Mesenchymal stem cell (in vitro differentiated cells and primary cell): Measurements from ENCODE around the gene FUBP3.
A peak's percentile ranks its signal among the peaks of the same experiment; 100 is the strongest.

Source experiments
- DNase-seq: peaks from one replicate; pipeline ENCODE4 v3.0.0-alpha.2; 2013
- H2AFZ ChIP-seq: one replicate; pipeline ENCODE4 v1.6.1; 2013; ENCODE audit warnings: low read depth, mild to moderate bottlenecking, control low read depth, inconsistent platforms, low read length, moderate library complexity
- H2AK5ac ChIP-seq: 2 replicates; pipeline ENCODE4 v1.6.1; 2013; ENCODE audit warnings: low read length, moderate library complexity, mild to moderate bottlenecking, inconsistent platforms; ENCODE audit not compliant: severe bottlenecking
- H2BK120ac ChIP-seq: one replicate; pipeline ENCODE4 v1.6.1; 2013; ENCODE audit warnings: low read depth, mild to moderate bottlenecking, inconsistent platforms, low read length, moderate library complexity
- H2BK12ac ChIP-seq, 2 experiments: one replicate each; pipeline ENCODE4 v1.6.1; 2013; ENCODE audit warnings: inconsistent platforms in 2 of 2, low read length in 2 of 2, mild to moderate bottlenecking in 2 of 2, moderate library complexity in 2 of 2, control low read depth in 1 of 2
- H2BK15ac ChIP-seq: one replicate; pipeline ENCODE4 v1.6.1; 2013; ENCODE audit warnings: mild to moderate bottlenecking, low read depth, inconsistent platforms; ENCODE audit not compliant: poor library complexity, severe bottlenecking
- H2BK5ac ChIP-seq: 2 replicates; pipeline ENCODE4 v1.6.1; 2013; ENCODE audit warnings: low read depth, mild to moderate bottlenecking, low read length, control low read depth, inconsistent platforms; ENCODE audit not compliant: poor library complexity, severe bottlenecking
- H3K14ac ChIP-seq, 2 experiments: one replicate each; pipeline ENCODE4 v1.6.1; 2013; ENCODE audit warnings: inconsistent platforms in 2 of 2, low read length in 2 of 2, control low read depth in 1 of 2, mild to moderate bottlenecking in 1 of 2, moderate library complexity in 1 of 2
- H3K18ac ChIP-seq, 2 experiments: one replicate each; pipeline ENCODE4 v1.6.1; 2013; ENCODE audit warnings: inconsistent platforms in 2 of 2, low read length in 2 of 2, control low read depth in 1 of 2, low read depth in 1 of 2, mild to moderate bottlenecking in 1 of 2
- H3K23ac ChIP-seq, 2 experiments: one replicate each; pipeline ENCODE4 v1.6.1; 2013; ENCODE audit warnings: inconsistent platforms in 2 of 2, low read length in 2 of 2, mild to moderate bottlenecking in 2 of 2, moderate library complexity in 2 of 2, control low read depth in 1 of 2
- H3K27ac ChIP-seq: 2 replicates; pipeline ENCODE4 v1.5.1; 2013; ENCODE audit warnings: mild to moderate bottlenecking, moderate library complexity, low read length, control low read depth, inconsistent platforms; ENCODE audit not compliant: poor library complexity, severe bottlenecking
- H3K27me3 ChIP-seq, 2 experiments: 2 replicates each; pipeline versions ENCODE4 v1.6.1 to v1.7.0; 2013; ENCODE audit warnings: low read length in 2 of 2, mild to moderate bottlenecking in 2 of 2, moderate library complexity in 2 of 2, control low read depth in 1 of 2, inconsistent platforms in 1 of 2; ENCODE audit not compliant: control insufficient read depth in 1 of 2, insufficient read depth in 1 of 2
- H3K36me3 ChIP-seq, 2 experiments: 2 replicates each; pipeline versions ENCODE4 v1.6.1 to v1.7.0; 2013; ENCODE audit warnings: low read length in 2 of 2, control low read depth in 1 of 2, inconsistent platforms in 1 of 2, low read depth in 1 of 2, mild to moderate bottlenecking in 1 of 2; ENCODE audit not compliant: insufficient read depth in 2 of 2, control insufficient read depth in 1 of 2
- H3K4ac ChIP-seq, 2 experiments: one replicate each; pipeline ENCODE4 v1.6.1; 2013; ENCODE audit warnings: inconsistent platforms in 2 of 2, low read length in 2 of 2, mild to moderate bottlenecking in 2 of 2, moderate library complexity in 2 of 2, control low read depth in 1 of 2, low read depth in 1 of 2
- H3K4me1 ChIP-seq: 2 replicates; pipeline ENCODE4 v1.6.1; 2013; ENCODE audit warnings: low read depth, low read length, control low read depth; ENCODE audit not compliant: control insufficient read depth, insufficient read depth
- H3K4me2 ChIP-seq: 2 replicates; pipeline ENCODE4 v1.6.1; 2013; ENCODE audit warnings: low read length, mild to moderate bottlenecking, inconsistent platforms; ENCODE audit not compliant: poor library complexity, severe bottlenecking
- H3K4me3 ChIP-seq, 2 experiments: 2 replicates each; pipeline versions ENCODE4 v1.5.1 to v1.7.0; 2013; ENCODE audit warnings: low read length in 2 of 2, mild to moderate bottlenecking in 2 of 2, control low read depth in 1 of 2, low read depth in 1 of 2; ENCODE audit not compliant: insufficient read depth in 1 of 2
- H3K79me1 ChIP-seq: replicated peaks from 2 replicates; pipeline ENCODE4 v1.6.1; 2013; ENCODE audit warnings: mild to moderate bottlenecking, control low read depth, low read length, inconsistent platforms; ENCODE audit not compliant: poor library complexity, severe bottlenecking
- H3K9ac ChIP-seq: 2 replicates; pipeline ENCODE4 v1.7.0; 2013; ENCODE audit warnings: mild to moderate bottlenecking, low read length, moderate library complexity
- H3K9me3 ChIP-seq: 2 replicates; pipeline ENCODE4 v1.7.0; 2013; ENCODE audit warnings: mild to moderate bottlenecking, low read length; ENCODE audit not compliant: control insufficient read depth
- H4K8ac ChIP-seq: one replicate; pipeline ENCODE4 v1.6.1; 2013; ENCODE audit warnings: inconsistent platforms, mild to moderate bottlenecking, low read length, moderate library complexity
- H4K91ac ChIP-seq: one replicate; pipeline ENCODE4 v1.6.1; 2013; ENCODE audit warnings: mild to moderate bottlenecking, low read length, inconsistent platforms
- WGBS: methylation state at CpG from one replicate; pipeline ENCODE4 v1.1.7; 2013; ENCODE audit warnings: mixed read lengths; 5-methylcytosine and 5-hydroxymethylcytosine counted together

The FUBP3 gene

GRCh38 chr9:130658893-130659698 is 79.7 kb downstream of the FUBP3 start:
- peaks cover 23% of the 10 kb centered on the region for H3K4me1 ChIP-seq
- H3K18ac ChIP-seq = no peak overlapping the region
- no peaks in the 10 kb centered on the region for H3K36me3 ChIP-seq
- H4K91ac ChIP-seq = no peak overlapping the region
- H3K23ac ChIP-seq = no peak overlapping the region
- no peak overlapping the region for H3K4me2 ChIP-seq
- H3K9me3 ChIP-seq = peaks cover 9% of the 10 kb centered on the region
- H3K9ac ChIP-seq = no peak overlapping the region
- 14% methylated on average over 38 of the region's 52 CpGs for WGBS
- no peak overlapping the region for H2AFZ ChIP-seq
- no peak overlapping the region for H2AK5ac ChIP-seq
- no peak overlapping the region for H4K8ac ChIP-seq
- DNase-seq = no peak
- H2BK15ac ChIP-seq = no peak overlapping the region
- H2BK12ac ChIP-seq = no peak overlapping the region
- no peak overlapping the region for H3K4ac ChIP-seq
- H3K14ac ChIP-seq = no peak overlapping the region
- no peak overlapping the region for H3K27ac ChIP-seq
- no peak overlapping the region for H2BK120ac ChIP-seq
- H3K27me3 ChIP-seq = peaks cover 84 to 88% of the 10 kb centered on the region in 2 experiments
- no peak overlapping the region for H3K4me3 ChIP-seq
- no peak overlapping the region for H2BK5ac ChIP-seq
- no peaks in the 10 kb centered on the region for H3K79me1 ChIP-seq

DNA sequence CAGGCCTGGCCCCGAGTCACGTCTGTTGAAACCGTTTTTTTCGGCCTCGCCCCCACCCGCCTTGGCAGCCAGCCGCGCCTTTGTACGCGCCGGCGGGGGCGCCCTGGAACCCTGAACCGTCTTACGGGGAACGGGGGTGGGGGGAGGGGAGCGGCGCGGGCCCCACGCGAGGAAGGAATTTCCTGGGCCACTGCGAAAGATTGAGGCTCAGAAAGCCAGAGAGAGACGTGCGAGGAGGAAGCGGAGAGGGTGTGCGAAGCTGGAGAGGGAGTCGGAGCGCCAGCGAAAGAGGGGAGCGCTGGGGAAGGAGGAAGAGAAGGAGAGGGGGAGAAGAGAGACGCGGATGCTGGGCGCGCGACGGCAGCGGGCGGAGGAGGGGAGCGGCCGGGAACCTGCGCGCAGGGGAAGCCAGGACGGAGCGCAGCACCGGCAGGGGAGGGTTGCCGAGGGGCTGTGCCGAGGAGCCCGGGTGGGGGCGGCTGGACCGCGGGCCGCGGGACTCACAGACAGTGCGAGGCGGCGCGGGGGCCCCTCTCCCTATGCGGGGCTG is 80.4 kb downstream of the FUBP3 start:
- no peak overlapping the region for H3K4me3 ChIP-seq
- no peak overlapping the region for H3K14ac ChIP-seq
- H3K23ac ChIP-seq = no peak overlapping the region
- no peak overlapping the region for H2BK15ac ChIP-seq
- no peak overlapping the region for H3K18ac ChIP-seq
- no peak overlapping the region for H2BK5ac ChIP-seq
- no peak overlapping the region for H3K27ac ChIP-seq
- peaks cover 9% of the 10 kb centered on the region for H3K9me3 ChIP-seq
- DNase-seq = no peak
- no peak overlapping the region for H3K4me2 ChIP-seq
- no peaks in the 10 kb centered on the region for H3K79me1 ChIP-seq
- no peak overlapping the region for H4K91ac ChIP-seq
- H2AFZ ChIP-seq = no peak overlapping the region
- WGBS = under 1% methylated on average over 52 of the region's 58 CpGs
- H3K27me3 ChIP-seq = peaks cover 89 to 91% of the 10 kb centered on the region in 2 experiments
- peaks cover 30% of the 10 kb centered on the region for H3K4me1 ChIP-seq
- H3K9ac ChIP-seq = no peak overlapping the region
- no peak overlapping the region for H4K8ac ChIP-seq
- H2AK5ac ChIP-seq = no peak overlapping the region
- H2BK120ac ChIP-seq = no peak overlapping the region
- H3K36me3 ChIP-seq = no peaks in the 10 kb centered on the region
- H3K4ac ChIP-seq = no peak overlapping the region
- no peak overlapping the region for H2BK12ac ChIP-seq

DNA sequence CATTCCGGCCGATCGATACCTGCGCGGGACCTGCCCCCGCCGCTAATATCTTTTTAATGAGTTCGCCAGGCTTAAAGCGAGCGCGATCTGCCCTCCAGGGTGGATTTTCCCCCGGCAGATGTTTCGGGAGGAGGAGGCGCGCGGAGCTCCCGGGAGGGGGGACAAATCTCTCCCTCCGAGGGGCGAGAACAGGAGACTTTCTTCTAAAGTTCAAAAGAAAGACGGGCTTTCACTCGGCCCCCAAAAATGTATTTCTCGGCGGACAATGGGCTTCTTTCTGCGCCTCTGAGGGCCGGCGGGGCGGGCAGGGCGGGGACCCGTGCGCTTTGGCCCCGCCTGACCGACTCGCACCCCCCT is 80.9 kb downstream of the FUBP3 start:
- Histone ChIP-seq H3K79me1 (no peaks in the 10 kb centered on the region), H3K27ac (no peak overlapping the region), H2BK120ac (no peak overlapping the region), H3K36me3 (no peaks in the 10 kb centered on the region), H3K4ac (no peak overlapping the region), H3K9me3 (peaks cover 9% of the 10 kb centered on the region), H2AK5ac (no peak overlapping the region), H3K27me3 (peaks cover 90 to 92% of the 10 kb centered on the region in 2 experiments), H3K23ac (no peak overlapping the region), H2BK5ac (no peak overlapping the region), H3K14ac (no peak overlapping the region), H2AFZ (no peak overlapping the region), H3K18ac (no peak overlapping the region), H3K4me3 (no peak overlapping the region), H2BK12ac (no peak overlapping the region), H4K91ac (no peak overlapping the region), H4K8ac (no peak overlapping the region), H3K4me1 (peaks cover 32% of the 10 kb centered on the region), H2BK15ac (no peak overlapping the region), H3K4me2 (peak overlapping the region; percentile 41), H3K9ac (no peak overlapping the region)
- no peak for DNase-seq
- WGBS = 3% methylated on average over 30 of the region's 33 CpGs

DNA sequence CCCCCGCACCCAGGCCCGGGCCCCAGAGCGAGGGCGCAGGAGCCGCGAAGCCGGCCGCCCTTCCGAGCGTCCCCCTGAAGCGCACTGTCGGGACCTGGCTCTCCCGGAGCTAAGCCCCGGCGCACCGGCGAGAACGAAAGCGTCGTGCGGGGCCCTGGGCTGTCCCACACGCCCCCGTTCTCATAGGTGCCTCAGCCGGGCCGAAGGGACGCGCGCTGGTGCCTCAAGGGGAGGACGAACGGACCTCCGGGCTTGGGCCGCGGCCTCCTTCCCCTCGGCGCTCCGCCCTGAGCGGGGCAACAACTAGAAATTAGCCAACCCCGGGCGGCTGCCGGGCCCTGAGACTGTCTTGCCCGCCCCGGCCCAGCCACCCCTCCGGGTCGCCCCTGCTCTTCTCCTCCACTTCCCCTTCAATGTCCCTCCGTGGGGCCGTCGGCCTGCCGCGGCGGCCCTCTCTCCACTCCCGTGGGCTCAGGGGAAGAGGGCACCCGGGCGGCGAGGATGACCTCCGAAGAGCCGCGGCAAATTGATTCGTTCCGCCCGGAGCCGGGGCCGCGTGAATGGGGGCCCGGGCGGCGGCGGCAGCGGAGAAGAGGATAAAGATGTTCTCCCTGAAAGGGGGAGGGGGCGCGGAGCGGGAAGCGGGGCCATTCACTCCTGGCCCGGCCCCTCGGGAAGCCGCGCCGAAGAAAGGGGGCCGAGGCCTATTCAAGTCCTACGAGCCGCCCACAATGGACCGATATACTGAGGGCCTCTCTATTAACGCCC is 81.5 kb downstream of the FUBP3 start:
- Histone ChIP-seq H3K18ac (no peak overlapping the region), H3K23ac (peak overlapping the region in 1 of 2 experiments; percentile 70), H2BK12ac (no peak overlapping the region), H3K14ac (no peak overlapping the region), H3K9ac (no peak overlapping the region), H3K4me1 (peaks cover 35% of the 10 kb centered on the region), H3K4me3 (peak overlapping the region in 1 of 2 experiments; percentile 15), H2BK5ac (no peak overlapping the region), H3K4me2 (peak overlapping the region; percentile 41), H2AK5ac (no peak overlapping the region), H3K27ac (no peak overlapping the region), H2BK120ac (no peak overlapping the region), H3K27me3 (peaks cover 91 to 92% of the 10 kb centered on the region in 2 experiments), H2AFZ (no peak overlapping the region), H3K9me3 (peaks cover 9% of the 10 kb centered on the region), H4K8ac (no peak overlapping the region), H2BK15ac (no peak overlapping the region), H3K36me3 (no peaks in the 10 kb centered on the region), H4K91ac (no peak overlapping the region), H3K79me1 (no peaks in the 10 kb centered on the region), H3K4ac (no peak overlapping the region)
- peak; percentile 22 for DNase-seq
- WGBS = 2% methylated on average over 79 of the region's 82 CpGs
